ENCODE data around the gene HOXB9.

The HOXB9 gene

DNA sequence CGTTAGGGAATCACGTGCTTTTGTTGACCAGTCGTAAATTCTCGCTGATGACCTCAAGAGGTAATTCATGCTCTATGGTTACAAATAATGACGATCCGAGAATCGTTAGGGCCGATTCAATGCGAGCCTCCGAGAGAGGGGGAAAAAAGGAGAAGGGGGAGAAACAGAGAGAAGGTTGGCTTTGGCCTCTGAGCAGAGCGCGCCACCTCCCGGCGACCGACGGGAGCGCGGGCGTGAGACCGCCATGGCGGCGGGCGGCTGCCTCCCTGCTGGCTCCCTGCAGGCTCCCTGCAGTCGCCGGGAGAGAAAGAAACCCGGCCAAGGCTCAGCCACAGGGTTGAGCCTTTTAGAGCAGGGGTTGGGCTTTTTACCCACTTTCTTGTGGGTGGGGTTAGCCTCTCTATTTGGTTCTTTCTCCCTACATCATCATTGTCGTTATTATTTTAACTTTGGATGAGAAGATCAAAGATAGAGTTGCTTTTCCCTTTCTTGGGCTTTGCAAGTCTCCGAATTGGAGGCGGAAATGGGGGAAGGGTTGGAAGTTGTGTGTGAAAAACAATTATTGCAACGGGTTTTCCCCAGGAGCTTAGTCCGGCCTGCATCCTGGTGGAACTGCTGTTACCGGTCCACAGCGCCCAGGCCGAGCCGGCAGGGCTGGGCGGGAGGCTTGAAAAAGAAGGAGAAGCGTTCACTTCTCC is 32.2 kb downstream of the HOXB9 start:
- TF ChIP-seq, protein P1, sequence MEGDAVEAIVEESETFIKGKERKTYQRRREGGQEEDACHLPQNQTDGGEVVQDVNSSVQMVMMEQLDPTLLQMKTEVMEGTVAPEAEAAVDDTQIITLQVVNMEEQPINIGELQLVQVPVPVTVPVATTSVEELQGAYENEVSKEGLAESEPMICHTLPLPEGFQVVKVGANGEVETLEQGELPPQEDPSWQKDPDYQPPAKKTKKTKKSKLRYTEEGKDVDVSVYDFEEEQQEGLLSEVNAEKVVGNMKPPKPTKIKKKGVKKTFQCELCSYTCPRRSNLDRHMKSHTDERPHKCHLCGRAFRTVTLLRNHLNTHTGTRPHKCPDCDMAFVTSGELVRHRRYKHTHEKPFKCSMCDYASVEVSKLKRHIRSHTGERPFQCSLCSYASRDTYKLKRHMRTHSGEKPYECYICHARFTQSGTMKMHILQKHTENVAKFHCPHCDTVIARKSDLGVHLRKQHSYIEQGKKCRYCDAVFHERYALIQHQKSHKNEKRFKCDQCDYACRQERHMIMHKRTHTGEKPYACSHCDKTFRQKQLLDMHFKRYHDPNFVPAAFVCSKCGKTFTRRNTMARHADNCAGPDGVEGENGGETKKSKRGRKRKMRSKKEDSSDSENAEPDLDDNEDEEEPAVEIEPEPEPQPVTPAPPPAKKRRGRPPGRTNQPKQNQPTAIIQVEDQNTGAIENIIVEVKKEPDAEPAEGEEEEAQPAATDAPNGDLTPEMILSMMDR (IDR thresholded peaks at IDR 0.05; ENCODE audit: low read depth, low read length), result peak; percentile 96
- H3K27ac ChIP-seq, result no peak overlapping the region
- no peaks in the 10 kb centered on the region for H3K36me3 ChIP-seq
- H3K27me3 ChIP-seq (ENCODE audit: insufficient read depth, low read depth, severe bottlenecking), result peaks cover 95% of the 10 kb centered on the region
- no peaks in the 10 kb centered on the region for H3K9me3 ChIP-seq (ENCODE audit: severe bottlenecking)
- no peak overlapping the region for H3K4me3 ChIP-seq (ENCODE audit: low read depth, low read length)
- peak; percentile 84 for DNase-seq

DNA sequence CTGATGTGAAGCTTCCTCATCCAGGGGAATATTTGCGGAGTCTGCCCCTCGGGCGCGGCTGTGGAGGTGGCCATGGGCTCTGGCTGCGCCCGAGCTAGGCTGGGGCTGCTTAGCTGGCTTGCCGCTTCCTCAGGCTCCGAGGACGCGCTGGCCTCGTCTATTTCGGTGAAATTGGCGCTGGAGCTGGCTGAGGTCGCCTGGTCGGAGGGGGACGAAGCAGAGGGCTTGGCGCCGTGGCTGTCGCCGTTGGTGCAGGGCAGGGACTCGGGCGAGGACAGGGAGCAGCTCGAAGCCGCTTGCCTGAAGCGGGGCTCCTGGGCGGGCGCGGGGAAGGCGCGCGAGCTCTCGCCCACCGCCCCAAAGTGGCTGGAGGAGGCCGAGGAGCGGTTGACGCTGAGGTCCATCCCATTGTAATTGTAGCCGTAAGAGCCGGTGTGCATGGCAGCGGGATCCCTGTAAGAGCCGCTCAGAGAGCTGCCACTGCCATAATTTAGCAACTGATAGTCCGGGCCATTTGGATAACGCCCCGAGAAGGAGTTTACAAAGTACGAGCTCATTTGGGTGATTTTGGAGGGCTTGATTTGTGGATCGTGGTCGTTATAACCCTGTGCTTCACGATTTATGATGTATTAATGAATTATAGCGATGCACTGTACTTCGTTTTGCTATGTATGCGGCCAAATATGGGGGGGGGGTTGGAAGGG is 32.9 kb downstream of the HOXB9 start, which contains the start of gene HOXB5:
HOXB5 (minus strand) TSS at position 654 of the 704 bp plus-strand sequence; CDS start at position 557, 97 bp downstream.
- Histone ChIP-seq H3K27me3 (ENCODE audit: insufficient read depth, low read depth, severe bottlenecking) (peaks cover 95% of the 10 kb centered on the region), H3K36me3 (no peaks in the 10 kb centered on the region), H3K27ac (no peak within 1 kb of the TSS), H3K9me3 (ENCODE audit: severe bottlenecking) (no peaks in the 10 kb centered on the region), H3K4me3 (ENCODE audit: low read depth, low read length) (peak within 1 kb of the TSS; percentile 29)
- no peak for DNase-seq
- TF ChIP-seq, protein P1 (IDR thresholded peaks at IDR 0.05; ENCODE audit: low read depth, low read length), result no peak

DNA sequence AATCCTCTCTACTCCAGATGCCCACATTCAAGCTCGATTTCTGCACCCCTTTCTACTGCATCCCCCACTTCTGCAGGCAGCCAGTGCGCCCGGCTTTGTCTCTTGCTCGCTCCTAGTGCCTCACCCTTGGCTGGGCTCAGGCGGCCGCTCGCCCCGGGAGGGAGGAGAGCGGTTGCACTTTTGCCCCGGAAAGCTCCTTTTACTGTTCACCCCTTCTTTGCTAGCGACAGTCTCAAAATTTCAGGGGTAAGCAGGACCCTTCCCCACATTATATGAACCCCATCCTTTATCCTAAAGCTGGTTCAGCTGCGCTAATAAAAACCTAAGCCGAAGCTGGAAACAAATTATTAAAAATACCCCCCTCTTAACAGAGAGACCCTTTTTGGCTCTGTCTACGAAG is 33.6 kb downstream of the HOXB9 start:
- DNase-seq, result no peak
- no peaks in the 10 kb centered on the region for H3K36me3 ChIP-seq
- TF ChIP-seq, protein P1 (IDR thresholded peaks at IDR 0.05; ENCODE audit: low read depth, low read length), result no peak
- H3K27ac ChIP-seq, result no peak overlapping the region
- H3K27me3 ChIP-seq (ENCODE audit: insufficient read depth, low read depth, severe bottlenecking), result peaks cover 95% of the 10 kb centered on the region
- no peaks in the 10 kb centered on the region for H3K9me3 ChIP-seq (ENCODE audit: severe bottlenecking)
- H3K4me3 ChIP-seq (ENCODE audit: low read depth, low read length), result no peak overlapping the region

DNA sequence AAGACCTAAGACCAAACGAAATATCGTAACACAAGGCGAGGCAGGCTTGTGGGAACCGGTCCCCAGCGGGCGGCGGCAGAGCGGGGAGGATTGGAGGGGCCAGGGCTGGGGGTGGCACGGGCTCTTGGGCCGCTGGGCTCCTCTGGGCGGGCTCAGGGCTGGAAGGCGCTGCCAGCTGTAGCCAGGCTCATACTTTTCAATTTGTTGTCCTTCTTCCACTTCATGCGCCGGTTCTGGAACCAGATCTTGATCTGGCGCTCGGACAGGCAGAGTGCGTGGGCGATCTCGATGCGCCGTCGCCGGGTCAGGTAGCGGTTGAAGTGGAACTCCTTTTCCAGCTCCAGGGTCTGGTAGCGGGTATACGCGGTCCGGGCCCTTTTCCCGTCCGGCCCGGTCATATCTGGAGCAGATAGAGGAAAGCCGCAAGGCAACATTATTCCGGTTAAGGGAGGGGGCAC is 34.1 kb downstream of the HOXB9 start:
- no peak for DNase-seq
- Histone ChIP-seq H3K27ac (no peak overlapping the region), H3K9me3 (ENCODE audit: severe bottlenecking) (no peaks in the 10 kb centered on the region), H3K4me3 (ENCODE audit: low read depth, low read length) (no peak overlapping the region), H3K27me3 (ENCODE audit: insufficient read depth, low read depth, severe bottlenecking) (peaks cover 95% of the 10 kb centered on the region), H3K36me3 (no peaks in the 10 kb centered on the region)
- TF ChIP-seq, protein P1 (IDR thresholded peaks at IDR 0.05; ENCODE audit: low read depth, low read length), result no peak

DNA sequence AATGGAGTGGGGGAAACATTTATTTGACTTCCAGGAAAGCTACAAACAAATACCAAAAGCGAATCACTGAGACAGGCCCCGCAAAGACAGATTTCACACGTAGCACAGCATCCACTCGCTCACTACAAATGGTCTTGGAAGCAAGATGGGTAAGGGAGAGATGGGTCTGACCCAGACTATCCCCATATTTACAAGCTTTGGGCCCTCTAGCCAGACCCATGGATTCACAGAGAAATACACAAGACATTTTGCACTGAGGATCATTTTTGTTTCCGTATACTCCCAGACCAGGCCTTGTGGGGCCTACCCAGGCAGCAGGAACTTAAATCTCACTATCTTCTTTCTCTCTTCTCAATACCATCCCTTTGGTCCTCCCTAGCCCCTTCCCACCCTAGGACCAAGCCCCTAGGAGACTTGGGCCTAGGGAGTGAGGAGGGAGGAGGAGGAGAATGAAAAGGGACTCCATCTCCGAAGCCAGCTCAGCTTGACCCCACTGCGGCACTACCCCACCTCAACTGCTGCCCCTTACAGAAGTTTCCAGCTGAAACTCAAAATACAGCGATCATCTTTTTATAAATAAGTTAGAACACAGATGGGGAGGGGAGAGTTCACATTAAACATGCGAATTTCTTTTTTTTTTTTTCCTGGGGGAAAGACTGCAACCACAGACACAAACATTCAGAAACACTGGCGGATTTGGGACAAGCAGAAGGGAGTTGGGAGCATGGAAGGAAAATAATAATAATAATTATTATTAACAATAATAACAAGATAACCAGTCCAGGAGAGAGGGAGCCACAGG is 34.7 kb downstream of the HOXB9 start:
- peaks cover 4% of the 10 kb centered on the region for H3K9me3 ChIP-seq (ENCODE audit: severe bottlenecking)
- H3K27me3 ChIP-seq (ENCODE audit: insufficient read depth, low read depth, severe bottlenecking), result peaks cover 95% of the 10 kb centered on the region
- H3K4me3 ChIP-seq (ENCODE audit: low read depth, low read length), result no peak overlapping the region
- TF ChIP-seq, protein P1 (IDR thresholded peaks at IDR 0.05; ENCODE audit: low read depth, low read length), result no peak
- no peak overlapping the region for H3K27ac ChIP-seq
- DNase-seq, result no peak
- no peaks in the 10 kb centered on the region for H3K36me3 ChIP-seq
